GM18505 (cell line): ENCODE data around the gene AGBL4.

Experiments
- ATAC-seq: cut with Tn5 transposase; IDR thresholded peaks from one replicate; pipeline ENCODE4 v1.9.1; 2021; ENCODE audit not compliant: unreplicated experiment
- POLR2A ChIP-seq: IDR thresholded peaks from 4 replicates; pipeline ENCODE4 v1.6.1; 2011; ENCODE audit warnings: borderline replicate concordance; ENCODE audit not compliant: insufficient read depth, insufficient read length; ENCODE audit errors: extremely low read depth

Gene AGBL4

DNA sequence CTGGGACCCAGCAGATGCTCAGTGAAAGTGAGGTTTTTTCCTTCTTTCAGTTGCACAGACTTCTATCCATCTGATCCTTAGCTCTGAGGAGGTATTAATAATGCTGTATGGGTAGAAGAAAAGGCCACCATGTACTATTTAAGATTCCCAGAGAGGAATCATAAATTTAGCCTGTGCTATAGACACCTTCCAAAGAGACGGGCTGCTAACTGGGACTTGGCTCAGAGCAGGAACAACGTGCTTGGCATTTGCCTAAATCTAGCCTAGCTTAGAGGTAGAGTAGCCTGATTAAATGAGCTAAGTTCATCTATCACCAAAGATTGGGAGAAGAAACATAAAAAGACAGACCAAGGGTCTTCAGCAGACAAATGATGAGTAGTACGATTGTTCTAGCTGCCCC is 1070.1 kb downstream of the AGBL4 start:
- no peak for TF ChIP-seq POLR2A
- ATAC-seq: no peak

DNA sequence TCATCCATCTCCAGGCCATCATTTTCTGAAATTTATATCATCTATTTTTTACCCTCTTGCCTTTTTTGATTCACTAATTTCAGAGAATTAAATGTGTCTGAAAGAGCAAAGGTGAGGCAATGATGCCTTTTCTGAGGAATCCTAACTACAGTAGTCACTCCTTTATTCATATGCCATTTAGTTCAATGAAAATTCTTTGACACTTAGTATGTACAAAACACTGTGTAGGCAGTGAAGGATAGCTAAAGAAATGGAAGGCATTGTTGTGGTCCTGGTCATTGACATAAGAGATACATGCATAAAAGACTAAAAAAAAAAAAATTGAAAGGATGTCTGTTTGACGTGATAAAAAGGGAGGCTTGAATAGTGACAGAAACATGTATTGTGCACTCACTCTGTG is 1075.2 kb downstream of the AGBL4 start:
- no peak for ATAC-seq
- no peak for TF ChIP-seq POLR2A

DNA sequence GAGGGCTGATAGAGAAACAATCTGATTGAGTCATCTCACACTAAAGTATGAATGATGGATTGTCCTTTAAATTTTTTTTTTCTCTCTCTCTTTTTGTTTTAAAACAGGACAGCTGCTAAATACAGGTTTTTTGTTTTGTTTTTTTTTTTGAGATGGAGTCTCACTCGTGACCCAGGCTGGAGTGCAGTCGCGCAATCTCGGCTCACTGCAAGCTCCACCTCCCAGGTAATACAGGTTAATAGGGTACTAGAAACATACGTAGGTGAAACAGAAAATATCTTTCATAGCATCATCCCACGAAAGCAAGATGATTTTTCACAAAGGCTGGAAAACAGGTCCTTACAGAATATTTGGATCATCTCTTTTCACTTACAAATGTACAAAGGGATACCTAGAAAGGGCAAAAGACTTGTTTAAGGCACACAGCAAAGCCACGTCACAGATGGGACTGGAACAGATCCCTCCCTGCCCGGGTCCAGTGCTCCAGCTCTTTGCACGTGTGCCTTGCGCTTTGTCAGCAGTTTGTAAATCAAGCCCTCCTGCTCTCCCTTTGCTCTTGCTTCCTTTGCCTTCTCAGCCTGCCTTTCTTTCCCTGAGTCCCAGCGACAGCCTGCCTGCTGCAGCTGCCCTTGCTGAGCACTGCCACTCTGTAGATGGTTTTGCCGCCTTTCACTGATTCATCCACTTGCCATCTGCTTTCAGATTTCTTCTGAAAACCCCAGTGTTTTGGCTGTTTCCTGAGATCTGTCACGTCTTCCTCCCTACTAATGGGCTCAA is 1075.8 kb downstream of the AGBL4 start:
- TF ChIP-seq POLR2A: no peak
- ATAC-seq: no peak

DNA sequence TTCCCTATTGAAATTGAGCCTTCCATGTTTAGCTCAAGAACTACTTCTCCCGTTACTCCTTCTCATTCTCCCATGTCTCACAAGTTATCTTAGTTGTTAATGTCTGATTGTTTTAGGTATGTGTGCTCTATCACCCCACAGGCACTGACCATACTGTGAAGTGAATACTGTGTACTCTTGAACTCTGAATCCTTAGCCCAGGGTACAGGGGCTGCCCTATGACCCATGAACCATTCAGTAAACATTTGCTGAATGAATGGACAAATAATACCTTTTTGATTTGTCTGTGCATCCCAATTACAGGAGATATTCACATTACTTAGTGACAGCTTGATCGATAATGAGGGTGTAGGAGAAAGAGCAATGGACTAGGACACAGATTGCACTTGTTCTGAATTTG is 1077.7 kb downstream of the AGBL4 start:
- no peak for ATAC-seq
- TF ChIP-seq POLR2A: no peak

DNA sequence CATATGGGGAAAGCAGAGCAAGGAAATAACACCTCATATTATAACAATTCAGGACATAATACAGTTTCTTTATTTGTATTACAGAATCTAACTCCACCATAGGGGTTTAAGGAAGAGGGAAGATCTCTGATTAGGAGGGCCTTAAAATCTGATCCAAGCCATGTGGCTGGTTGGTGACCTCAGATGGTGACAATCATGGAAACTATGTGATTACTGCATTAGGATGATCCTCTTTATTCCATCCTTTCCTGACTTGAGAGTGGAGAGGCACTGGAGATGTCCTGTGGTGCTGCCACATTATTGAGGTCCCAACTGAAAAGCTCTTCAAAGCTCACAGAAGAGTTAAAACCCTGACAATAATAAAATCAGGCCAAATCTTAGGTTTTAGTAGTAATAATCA is 1078.9 kb downstream of the AGBL4 start:
- ATAC-seq: no peak

DNA sequence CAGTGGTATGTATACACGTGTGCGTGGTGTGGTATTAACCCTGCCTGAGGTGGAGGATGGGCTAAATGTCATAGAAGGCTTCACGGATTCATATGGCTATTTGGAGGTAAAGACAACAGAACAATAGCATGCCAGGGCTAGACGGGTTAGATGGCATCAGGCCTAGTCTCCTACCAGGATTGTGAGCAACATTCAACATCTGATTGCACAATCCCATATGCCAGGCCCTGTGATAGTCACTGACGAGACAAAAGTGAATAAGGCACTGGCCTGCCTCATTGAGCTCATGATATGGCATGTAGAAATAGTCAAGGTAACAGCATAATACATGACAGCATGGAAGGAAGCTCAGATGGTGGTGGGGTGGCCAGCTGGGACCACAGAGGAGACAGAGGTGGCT is 1079.9 kb downstream of the AGBL4 start:
- no peak for ATAC-seq
- no peak for TF ChIP-seq POLR2A

More for the DNA sequence above, 1078.9 kb downstream of the AGBL4 start:
- no peak for TF ChIP-seq POLR2A

DNA sequence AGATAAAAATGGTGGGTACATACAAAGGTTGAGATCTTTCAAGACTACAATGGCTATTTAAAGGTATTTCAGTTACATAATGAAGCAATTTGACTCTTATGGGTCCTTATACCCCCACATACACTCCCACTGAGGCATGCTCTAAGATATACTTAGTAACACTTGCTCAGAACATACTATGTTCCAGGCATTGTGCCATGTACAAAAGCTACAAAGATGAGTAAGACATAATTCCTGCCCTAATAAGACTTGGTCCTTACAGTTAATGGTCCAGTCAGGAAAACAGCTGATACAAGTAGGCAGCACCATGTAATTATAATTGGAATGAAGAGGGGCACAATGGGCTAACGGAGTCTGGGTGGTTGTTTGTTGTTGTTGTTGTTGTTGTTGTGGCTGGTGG is 1080.4 kb downstream of the AGBL4 start:
- TF ChIP-seq POLR2A: no peak
- ATAC-seq: no peak

DNA sequence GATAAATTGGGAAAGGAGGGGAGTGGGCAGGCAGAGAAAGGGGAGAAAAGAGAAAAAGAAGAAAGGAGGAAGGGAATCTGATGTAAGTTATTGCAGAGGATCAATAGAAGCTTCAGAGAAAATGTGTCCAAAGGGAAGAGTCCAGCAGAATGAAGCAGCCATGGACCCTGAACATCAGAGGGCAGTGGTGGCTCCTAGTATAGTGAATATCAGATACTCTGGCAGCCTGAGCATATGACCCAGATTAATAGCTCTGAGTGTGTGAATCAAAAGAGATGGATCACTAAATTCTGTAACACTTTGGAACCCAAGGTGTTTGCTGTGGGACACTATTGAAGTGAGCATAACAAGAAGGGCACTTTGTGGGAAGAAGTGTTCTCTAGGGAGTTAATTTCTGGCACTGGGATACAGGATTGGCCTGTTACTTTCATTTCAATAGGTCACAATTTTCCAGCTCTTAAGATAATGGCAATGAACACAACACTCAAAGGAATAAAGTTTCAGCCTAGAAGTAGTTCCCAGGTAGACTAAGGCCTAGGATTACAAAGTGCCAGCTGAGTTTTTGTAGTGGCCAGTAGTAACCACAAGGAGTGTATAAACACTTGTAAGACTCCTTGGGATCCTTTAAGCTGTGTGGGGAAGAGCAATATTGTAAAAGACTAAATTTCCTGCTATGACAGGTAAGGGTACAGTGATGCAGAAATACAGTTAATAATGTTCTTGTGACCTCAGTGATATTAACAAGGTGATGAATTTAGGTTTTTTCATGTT is 1082.6 kb downstream of the AGBL4 start:
- no peak for TF ChIP-seq POLR2A
- no peak for ATAC-seq

DNA sequence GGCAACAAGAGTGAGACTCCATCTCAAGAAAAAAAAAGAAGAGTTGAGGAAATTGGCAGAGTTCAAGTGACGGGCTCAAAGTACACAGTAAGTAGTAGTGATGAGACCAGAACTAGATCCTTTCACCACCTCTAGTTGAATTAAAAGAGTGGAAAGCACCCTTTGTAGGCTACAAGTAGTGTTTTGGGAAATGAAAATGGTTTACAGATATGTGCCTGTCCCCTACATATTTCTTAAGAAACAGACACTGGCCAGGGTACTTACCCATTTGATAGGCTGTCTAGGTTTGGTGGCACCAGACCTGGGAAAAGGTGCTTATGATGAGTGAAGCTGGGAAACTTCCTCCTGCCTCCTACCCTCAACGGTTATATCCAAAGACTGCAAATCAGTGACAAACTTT is 1083.4 kb downstream of the AGBL4 start:
- no peak for TF ChIP-seq POLR2A
- ATAC-seq: no peak

DNA sequence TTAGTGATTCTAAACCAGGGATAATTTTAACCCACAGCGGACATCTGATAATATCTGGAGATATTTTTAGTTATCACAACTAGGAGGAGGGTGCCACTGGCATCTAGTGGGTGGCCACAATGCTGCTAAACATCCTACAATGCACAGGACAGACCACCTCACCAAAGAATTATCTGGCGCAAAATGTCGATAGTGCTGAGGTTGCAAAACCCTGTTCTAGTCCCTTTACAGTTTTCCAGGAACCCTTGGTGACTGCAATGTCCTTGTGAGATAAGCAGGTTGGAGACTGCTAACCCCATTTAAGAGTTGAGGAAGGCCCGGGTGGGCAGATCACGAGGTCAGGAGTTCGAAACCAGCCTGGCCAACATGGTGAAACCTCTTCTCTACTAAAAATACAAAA is 1083.9 kb downstream of the AGBL4 start:
- no peak for TF ChIP-seq POLR2A
- ATAC-seq: no peak

DNA sequence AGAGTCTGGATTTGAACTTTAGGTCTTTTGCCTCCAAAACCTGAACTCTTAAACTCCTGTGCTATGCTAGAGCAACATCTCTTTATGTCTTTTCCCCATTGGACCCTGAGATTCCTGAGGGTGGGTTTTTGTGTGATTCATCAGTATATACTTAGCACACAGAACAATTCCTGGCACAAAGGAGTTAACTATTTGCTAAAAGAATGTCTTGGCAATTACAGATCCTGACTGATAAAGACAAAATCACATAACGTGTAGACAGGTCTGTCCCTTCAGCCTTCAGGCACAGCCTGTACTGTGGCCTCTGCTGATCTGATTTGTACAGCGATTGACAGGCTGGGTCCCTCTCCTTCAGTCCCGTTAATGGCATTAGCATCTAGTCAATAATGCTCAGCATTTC is 1084.7 kb downstream of the AGBL4 start:
- no peak for ATAC-seq
- TF ChIP-seq POLR2A: no peak

DNA sequence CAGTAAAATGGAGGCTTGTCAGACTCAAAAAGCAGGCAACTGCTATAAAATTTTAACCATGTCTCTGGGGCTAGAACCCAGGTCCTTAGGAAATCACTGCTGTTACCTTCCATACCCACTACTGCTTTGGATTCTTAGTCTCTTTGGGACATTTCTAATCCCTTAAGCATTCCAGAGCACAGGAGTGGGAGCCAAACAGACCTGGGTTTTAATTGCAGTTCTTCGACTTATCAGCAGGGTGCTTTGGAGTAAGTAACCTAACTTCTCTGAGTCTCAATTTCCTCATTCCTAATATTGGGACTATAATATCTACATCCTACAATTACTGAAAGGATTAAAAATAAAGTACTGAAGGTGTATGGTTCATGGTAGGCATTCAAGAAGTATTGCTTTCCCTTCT is 1086.0 kb downstream of the AGBL4 start:
- ATAC-seq: no peak
- no peak for TF ChIP-seq POLR2A

DNA sequence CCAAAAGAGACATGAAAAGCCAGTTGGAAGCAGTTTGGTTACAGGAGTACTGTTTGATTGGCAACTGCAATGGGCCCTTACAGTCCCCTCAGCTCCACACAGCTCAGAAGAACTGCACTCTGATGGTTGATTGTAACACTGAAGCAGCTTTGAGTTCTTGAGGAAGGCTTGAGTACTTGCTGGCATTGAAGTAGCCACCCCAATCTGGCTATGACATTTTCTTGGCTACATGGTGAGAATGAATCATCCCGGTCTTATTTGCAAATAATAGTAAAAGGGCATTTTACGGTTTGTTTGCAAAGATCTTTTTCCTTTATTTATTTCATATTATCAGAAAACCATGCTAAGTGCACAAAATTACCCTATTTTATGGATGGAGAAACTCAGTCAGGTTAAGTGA is 1087.3 kb downstream of the AGBL4 start:
- no peak for ATAC-seq
- no peak for TF ChIP-seq POLR2A

DNA sequence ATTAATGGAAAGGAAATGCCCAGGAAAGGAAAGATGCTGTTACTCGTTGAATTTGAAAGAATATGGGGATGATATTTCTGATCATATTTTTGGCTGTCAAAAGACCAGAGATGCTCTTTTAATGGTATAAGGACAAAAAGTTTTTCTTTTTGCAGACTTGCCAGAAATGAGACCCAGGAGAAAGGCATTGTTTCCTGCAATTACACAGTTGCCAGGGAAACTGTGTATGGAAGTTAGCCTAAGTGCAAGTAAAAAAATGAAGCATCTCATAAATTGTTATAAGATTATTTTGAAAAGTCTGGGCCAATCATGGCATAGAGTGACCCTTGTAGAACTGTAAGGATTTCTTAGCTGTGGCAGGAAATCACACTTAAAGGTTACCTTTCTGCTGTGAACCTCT is 1091.4 kb downstream of the AGBL4 start:
- no peak for ATAC-seq

More for the DNA sequence above, 1091.4 kb downstream of the AGBL4 start:
- TF ChIP-seq POLR2A: no peak
